Hippocampal formation (tissue), 2 donors: ENCODE results near the gene SERPINA1.
"Not testable (repeated sequence)": the region's sequence is repeated elsewhere in the genome, so short reads cannot be mapped to it uniquely, and the experiment has no call there.

ENCODE experiments used
- DNase-seq, 2 donors: peaks; one replicate each; lab custom pipeline; 2025; lab: John Stamatoyannopoulos, UW

Gene SERPINA1

GRCh38 chr14:94388384-94389103 lies at the start of gene SERPINA1:
TSS of gene SERPINA1 (minus strand) at chr14:94388602. CDS start at chr14:94383237, 5,365 bp downstream.
- DNase-seq = no peak

DNA sequence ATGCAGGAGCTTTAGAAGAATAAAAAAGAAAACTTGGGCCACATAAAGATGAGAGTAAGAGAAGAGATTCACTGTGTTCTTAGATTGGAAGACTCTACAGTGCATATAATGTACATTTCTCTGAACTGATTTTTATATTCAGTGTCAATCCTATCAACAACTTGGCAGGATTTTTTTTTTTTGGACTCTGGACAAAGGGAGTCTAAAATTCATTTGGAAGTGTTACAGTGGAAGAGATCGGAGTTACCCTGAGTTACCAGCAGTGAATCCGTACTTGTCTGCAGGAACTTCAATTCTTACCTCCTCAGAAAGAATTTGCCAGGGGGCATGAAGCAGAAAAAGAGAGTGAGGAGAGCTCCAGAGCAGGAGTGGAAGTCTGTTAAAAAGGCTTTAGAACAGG lies 40.2 kb upstream of the SERPINA1 start:
- no peak for DNase-seq

GRCh38 chr14:94427016-94427613 lies 38.7 kb upstream of the SERPINA1 start:
- no peak for DNase-seq

DNA sequence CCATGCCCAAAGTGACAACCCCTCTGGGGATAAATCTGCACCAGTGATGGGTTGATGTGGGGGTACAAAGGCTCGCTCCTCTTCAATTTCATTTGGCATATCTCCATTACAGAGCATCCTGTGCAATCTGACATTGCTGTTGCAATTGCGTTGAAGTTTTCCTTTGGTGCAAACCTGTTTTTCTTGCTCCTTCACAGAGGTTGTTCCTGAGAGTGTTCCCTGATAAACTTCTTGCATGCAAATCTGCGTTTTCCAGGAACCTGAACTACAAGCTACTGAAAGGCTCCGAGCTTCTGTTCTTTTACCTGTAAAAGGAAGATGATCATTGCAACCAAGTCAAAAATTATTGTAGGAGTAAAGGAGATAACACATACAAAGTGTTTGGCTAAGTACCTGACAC lies 38.1 kb upstream of the SERPINA1 start:
- DNase-seq = no peak

DNA sequence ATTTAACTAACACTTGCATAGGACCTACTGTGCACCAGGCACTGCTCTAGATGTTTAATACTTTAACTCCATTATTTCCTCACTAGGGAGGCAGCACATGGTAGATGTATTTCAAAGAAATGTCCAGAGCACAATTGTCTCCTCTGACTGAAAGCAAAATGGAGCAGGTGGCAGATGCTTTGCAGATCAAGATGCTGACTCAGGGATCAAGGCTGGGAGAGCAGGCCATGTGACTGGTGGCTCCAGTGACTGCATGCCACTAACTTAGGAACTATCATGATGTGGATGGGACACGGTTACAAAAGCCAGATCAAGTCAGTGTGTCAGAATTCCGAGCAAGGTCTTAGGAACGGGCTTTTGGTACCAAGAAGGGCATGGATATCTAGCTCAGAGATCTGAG lies 36.0 kb upstream of the SERPINA1 start:
- no peak for DNase-seq

DNA sequence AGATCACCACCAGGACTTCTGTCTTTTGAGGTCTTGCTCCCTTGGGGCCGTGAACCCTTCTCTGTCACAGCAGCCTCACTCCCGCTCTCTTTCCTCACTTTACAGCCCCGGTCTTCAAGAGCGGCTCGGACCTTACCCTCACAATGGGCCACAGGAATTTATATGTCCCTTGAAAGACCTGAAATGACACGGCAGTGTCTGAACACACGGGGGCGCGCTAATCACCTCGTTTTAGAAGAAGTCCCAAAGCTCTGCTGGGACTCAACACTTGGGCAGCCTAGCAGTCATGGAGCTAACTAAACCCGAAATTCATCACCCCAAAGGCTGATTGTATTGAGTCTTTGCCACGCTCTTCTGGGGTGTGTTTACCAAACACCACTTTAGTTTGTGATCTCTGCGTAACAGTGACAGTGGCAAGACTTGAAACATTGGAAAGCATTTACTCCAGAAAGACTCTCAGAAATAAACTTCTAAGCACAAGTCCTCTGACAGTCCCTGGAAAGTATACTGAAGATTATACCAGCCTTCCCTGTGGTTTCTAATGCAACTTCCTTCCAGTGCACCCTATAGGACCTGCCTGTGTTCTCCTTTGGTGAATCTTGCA lies 35.2 kb upstream of the SERPINA1 start:
- DNase-seq = peak; percentile 18 to 36

DNA sequence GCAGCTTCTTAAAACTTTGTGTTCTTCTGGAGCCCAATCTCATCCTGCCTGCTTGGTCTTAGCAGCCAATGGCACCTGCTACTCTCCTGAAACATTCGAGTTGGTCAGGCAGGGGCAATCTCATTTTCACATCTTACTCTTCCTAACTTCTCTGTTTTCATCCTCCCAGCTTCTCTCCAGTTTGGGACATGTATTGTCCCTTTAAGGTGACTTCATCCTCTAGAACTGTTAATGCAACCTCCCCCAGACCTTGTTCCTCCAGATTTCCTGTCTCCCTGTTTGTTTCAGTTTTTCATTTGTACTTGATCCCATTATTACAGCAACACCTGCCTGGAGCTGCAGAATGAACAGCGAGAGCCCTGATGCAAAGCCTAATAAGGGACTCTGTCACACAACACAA lies 32.9 kb upstream of the SERPINA1 start:
- no peak for DNase-seq

GRCh38 chr14:94417497-94418205 lies 29.2 kb upstream of the SERPINA1 start:
- DNase-seq = not testable (repeated sequence)

DNA sequence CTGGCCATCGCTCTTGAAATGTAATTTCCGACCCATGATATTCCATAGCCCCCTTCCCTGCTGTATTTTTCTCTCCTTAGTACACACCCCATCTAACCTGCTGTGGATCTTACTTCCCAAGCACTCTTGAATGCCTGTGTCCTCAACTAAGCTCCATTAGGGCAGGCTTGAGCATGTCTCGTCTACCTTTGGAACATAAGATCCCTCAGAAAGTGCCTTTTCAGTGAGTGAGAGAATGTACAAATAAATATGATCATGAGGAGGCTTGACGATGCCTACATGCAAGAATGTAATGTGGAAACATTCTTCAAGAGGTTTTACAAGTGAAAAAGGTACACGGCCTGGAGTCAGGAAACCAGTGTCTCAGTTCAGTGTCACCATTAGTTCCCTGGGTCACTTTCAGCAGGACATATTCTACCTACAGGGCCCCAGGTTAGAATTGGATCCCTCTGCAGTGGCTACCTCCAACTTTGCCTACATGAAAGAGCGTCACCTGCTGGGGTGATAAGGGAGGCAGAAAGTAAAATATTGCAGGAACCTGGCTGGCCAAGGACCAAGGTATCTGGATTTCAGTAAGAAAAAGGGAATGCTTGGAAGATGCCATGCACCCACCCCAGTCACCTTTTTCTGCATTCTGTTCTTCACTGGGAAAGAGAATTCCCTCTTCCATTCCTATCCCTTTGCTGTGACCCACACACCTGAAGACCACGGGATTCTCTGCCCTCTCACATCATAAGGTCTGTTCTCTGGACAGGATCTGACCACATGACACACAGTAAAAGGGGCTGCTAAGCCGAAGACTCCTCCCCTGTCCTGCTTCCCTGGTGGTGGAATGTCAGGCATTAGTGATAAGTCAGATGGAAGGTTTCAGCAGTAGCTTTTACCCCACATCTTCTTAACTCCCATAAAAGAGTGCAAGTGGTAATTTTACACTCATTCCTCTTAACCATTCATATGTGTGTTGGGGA lies 24.6 kb upstream of the SERPINA1 start:
- DNase-seq = no peak

GRCh38 chr14:94411638-94412037 lies 23.2 kb upstream of the SERPINA1 start:
- DNase-seq = no peak

DNA sequence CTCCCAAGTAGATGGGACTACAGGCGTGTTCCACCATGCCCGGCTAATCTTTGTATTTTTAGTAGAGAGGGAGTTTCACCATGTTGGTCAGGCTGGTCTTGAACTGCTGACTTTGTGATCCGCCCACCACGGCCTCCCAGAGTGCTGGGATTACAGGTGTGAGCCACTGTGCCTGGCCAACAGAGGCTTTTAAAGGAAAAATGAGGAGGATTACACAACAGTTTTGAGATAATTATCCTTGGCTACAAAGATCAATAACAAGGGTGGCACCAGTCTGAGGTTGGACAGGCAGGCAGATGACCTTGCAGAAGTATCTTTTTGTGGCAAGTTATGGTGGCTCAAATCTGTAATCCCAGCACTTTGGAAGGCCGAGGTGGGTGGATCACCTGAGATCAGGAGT lies 21.0 kb upstream of the SERPINA1 start:
- DNase-seq = not testable (repeated sequence)

DNA sequence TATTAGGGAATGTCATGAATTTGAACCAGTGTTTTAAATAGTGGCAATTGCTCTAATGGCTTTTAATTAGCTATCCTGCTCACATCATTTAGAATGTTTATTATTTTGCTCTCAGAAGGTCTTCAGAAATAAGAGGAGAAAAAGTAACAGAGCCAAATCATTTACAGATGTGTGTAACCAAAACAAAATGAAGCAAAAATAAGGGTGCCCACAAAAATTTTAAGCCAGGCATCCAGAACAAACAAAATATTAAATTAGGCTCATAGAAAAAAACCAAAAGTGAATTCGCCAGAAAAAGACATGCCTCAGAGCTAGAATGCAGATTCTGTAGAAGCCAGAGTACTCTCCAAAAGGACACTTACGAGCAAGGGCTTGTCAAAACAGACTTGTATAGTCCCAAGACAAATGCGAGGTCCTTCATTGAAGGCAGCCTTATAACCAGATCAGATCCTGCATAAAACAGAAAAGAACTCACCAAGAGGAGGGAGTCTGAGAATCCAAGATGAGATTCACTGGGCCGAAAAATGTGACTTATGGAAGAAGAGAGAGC lies 20.2 kb upstream of the SERPINA1 start:
- no peak for DNase-seq

DNA sequence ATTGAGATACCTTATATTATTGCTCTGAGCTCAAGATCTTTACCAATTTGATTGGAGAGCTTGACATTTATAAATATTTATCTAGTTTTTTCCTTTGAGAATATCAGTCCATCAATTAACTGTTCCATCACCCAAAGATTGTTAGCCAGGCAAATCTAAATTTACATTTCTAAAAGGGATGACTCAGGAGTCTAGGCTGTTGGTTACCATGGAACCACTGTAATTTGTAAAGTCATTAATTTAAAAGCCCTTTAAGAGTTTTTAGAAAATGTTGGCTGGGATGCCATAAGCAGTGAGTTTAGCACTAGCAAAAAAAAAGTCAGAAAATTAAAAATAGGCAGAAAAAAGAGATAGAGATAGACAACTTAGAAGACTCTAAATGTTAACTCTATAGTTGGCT lies 19.5 kb upstream of the SERPINA1 start:
- no peak for DNase-seq

DNA sequence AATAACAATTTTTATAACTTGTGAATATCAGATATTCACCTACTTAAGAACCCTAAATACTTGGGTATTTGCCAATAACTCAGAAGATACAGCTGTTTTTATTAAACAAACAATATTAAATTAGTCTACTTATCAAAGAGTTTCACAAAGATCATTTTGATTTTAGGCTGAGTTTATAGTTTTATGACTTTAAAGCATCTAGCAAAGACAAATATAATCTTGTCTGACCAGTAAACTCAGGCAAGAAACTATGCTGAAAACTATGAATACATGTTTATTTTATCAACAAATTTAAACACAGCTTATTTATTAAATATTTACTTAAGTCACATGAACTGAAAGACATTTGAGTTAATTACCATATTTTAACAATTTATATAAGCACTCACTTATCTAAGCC lies 18.5 kb upstream of the SERPINA1 start:
- no peak for DNase-seq

GRCh38 chr14:94405486-94405885 lies 17.1 kb upstream of the SERPINA1 start:
- DNase-seq = no peak

GRCh38 chr14:94404561-94404960 lies 16.2 kb upstream of the SERPINA1 start:
- no peak for DNase-seq

- no peak for DNase-seq
Measured at GRCh38 chr14:94403312-94403932, 15.0 kb upstream of the SERPINA1 start.

DNA sequence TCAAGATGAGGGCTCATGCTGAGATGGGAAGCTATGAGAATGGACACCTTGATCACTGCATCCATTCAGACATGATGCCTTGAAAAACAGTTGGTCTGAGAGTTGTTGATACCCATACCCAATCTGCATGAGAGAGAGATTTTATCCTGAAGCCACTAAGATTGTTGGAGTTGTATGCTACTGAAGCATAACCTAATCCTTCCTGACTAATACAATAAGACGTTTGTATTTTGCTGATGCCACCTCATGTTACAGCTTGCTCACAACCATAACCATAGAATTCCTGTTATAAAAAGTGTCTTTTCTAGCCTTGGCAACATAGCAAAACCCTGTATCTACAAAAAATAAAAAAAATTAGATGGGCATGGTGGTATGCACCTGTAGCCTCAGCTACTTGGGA lies 12.7 kb upstream of the SERPINA1 start:
- DNase-seq = no peak

DNA sequence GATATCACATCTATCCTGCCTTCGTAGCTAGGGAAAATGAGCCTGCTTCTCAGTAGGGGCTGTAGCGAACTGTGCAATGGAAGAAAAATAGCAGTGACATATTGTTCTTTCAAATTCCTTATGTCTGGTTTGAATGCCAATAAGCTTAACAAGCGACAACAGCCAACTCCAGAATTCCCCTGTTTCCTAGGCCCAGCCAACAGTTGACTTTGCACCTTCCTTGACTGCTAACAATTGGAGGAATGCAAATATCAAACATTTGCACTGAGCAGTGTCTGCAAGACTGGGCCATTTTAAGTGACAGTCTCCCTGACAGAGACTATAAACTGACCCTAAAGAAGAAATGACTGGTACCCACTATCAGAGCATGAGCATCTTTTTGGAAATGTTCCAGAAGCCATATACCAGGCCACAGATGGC lies 12.0 kb upstream of the SERPINA1 start:
- no peak for DNase-seq

DNA sequence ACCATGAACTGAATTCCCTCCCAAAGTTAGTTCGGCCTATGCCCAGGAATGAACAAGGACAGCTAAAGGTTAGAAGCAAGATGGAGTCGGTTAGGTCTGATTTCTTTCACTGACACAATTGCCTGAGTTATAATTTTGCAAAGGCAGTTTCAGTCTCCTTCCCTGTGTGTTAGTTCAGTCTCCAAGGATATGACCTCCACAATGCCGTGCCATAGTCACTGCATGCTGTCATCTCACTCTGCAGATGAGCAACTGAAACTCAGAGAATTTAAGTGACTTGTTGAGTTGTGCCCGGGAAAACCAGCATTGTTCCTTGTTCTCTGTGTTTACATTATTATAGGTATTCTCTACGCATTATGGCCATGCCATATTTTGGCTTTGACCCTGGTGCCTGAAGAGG lies 10.1 kb upstream of the SERPINA1 start:
- DNase-seq = no peak

DNA sequence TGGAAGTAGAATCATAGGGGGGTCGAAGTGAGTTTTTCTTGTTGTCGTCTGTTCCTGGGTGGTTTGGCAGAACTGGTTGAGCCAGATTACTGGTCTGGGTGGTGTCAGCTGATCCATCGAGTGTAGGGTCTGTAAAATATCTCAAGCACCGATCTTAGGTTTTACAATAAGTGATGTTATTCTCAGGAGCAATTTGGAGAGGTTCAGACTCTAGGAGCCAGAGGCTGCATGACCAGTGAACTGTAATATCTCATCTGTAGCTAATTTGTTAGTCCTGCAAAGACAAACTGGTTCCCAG lies 9.7 kb upstream of the SERPINA1 start:
- no peak for DNase-seq
